GDM1 (cell line): ENCODE results near the gene HIRA.
A peak's percentile ranks its signal among the peaks of the same experiment; 100 is the strongest.

Experiments
- DNase-seq: peaks from one replicate; lab custom pipeline; 2025; lab: John Stamatoyannopoulos, UW

Gene HIRA, protein sequence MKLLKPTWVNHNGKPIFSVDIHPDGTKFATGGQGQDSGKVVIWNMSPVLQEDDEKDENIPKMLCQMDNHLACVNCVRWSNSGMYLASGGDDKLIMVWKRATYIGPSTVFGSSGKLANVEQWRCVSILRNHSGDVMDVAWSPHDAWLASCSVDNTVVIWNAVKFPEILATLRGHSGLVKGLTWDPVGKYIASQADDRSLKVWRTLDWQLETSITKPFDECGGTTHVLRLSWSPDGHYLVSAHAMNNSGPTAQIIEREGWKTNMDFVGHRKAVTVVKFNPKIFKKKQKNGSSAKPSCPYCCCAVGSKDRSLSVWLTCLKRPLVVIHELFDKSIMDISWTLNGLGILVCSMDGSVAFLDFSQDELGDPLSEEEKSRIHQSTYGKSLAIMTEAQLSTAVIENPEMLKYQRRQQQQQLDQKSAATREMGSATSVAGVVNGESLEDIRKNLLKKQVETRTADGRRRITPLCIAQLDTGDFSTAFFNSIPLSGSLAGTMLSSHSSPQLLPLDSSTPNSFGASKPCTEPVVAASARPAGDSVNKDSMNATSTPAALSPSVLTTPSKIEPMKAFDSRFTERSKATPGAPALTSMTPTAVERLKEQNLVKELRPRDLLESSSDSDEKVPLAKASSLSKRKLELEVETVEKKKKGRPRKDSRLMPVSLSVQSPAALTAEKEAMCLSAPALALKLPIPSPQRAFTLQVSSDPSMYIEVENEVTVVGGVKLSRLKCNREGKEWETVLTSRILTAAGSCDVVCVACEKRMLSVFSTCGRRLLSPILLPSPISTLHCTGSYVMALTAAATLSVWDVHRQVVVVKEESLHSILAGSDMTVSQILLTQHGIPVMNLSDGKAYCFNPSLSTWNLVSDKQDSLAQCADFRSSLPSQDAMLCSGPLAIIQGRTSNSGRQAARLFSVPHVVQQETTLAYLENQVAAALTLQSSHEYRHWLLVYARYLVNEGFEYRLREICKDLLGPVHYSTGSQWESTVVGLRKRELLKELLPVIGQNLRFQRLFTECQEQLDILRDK

DNA sequence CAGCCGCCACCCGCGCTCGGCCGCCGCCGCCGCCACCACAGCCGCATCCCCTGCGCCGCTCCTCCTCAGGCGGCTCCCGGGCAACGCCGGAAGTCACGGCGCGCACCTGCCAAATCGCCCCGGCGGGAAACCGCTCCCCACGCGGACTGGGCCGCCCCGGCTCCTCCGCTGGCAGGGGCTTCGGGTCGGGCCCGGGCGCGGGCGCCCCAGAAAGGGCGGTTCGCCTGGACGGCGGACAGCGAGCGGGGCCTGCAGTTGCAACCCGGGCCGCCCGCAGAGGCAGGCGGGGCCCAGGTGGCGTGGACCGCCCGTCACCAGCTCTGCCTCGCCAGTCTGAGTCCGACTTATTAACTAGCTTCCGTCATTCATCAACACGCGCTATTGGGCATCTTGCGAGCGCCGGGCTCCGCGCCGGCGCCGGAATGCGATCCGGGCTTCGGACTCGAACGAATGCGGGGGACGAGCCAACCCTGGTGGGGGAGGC, at the start of gene HIRA:
Gene HIRA, minus strand, starts transcription at position 85 of the 484 bp plus-strand sequence. CDS start 257 bp downstream, outside the sequence.
- peak; percentile 66 for DNase-seq

DNA sequence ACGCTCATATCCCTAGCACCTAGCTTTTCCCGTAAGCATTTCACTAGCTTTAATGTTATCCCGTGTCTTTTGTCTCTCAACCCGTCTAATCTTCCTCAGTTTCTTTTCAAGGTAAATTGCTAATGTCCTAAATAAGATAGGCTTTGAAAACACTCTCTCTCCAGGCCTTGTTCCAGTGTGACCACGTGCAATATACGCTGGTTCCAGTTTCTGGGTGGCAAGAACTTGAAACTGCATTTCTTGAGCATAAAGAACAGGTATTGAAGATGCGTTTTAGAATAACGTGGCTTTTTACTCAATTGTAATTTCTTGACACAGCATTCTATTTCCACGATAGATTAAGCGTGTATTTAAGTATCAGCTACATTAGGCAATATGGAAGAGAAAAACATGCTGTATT, 49.3 kb upstream of the HIRA start:
- DNase-seq = no peak

DNA sequence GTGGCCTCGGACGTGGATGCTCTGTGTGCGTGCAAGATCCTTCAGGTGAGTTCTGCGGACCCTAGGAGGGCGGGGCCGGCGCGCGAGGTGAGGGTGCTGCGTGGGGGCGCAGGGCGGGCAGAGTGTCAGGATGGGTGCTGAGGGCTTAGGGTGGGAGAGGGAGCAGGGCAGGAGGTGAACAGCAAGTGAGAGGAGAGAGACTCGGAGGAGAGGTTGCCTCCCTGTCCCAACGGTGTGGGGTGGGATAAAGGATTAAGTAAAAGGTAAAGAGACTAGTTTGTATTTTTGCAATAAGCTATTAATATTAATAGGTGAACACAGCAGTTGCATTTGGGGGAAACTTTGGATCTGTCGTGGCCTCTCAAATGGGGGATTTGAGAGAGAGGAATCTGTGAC, 48.6 kb upstream of the HIRA start:
- no peak for DNase-seq

DNA sequence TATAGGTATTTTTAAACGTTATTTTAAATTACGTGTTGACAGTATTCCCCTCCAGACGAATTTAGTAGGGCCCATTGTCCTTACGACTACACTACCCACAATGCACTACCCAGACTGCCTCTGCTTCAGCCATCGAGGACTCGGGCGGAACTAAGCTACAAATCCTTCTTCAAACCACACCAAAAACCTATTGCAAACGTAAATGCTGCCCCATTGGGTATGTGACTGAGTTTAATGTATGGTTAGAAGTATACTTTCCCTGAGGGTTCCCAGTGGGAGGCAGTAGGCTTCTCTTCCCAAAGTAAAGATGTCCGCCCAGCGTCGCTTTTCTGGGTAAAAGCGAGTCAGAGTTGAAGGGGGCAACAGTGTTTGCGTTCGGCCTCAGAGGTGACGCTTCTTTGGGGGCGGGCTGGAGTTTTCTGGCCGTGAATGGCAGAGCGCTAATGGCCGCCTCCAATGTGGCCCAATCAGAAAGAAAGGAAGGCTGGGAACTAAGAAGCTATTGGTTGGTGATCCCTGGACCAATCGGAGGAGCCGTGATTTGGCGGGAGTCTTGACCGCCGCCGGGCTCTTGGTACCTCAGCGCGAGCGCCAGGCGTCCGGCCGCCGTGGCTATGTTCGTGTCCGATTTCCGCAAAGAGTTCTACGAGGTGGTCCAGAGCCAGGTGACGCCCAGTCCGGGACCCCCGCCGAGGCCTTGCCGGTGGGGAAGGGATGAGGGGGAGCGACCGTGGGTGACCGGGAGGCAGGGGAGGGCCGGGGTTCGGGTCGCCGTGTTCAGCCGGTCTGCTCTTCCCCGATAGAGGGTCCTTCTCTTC, 48.0 kb upstream of the HIRA start, which contains the start of gene CDC45:
Gene CDC45, plus strand, starts transcription at position 566 of the 818 bp plus-strand sequence. Its CDS starts 49 bp downstream, at position 615.
- DNase-seq = peak; percentile 95

DNA sequence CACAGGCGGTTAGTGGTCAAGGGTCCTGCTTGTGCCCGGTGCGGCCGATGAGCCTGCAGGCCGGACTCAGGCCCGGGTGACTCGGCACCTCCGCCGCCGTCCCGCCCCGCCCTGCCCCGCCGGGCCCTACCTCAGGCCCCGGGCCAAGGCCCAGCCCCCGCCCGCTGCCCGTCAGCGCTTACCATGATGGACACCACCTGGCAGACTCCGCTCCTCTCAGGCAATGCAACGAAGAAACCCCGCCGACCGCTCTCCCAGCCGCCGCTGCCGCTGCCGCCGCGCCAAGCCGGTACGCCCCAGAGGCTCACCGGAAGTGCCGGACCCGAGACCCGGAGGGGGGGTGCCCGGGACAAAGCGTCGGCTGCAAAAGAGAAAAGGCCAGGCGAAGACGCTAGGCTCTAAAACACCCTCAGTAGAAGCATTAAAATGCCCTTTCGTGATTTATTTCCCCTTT, 47.4 kb upstream of the HIRA start, which contains the start of gene UFD1:
Gene UFD1, minus strand, starts transcription at position 293 of the 454 bp plus-strand sequence. Its CDS starts 108 bp downstream, at position 185.
- DNase-seq = peak; percentile 71

DNA sequence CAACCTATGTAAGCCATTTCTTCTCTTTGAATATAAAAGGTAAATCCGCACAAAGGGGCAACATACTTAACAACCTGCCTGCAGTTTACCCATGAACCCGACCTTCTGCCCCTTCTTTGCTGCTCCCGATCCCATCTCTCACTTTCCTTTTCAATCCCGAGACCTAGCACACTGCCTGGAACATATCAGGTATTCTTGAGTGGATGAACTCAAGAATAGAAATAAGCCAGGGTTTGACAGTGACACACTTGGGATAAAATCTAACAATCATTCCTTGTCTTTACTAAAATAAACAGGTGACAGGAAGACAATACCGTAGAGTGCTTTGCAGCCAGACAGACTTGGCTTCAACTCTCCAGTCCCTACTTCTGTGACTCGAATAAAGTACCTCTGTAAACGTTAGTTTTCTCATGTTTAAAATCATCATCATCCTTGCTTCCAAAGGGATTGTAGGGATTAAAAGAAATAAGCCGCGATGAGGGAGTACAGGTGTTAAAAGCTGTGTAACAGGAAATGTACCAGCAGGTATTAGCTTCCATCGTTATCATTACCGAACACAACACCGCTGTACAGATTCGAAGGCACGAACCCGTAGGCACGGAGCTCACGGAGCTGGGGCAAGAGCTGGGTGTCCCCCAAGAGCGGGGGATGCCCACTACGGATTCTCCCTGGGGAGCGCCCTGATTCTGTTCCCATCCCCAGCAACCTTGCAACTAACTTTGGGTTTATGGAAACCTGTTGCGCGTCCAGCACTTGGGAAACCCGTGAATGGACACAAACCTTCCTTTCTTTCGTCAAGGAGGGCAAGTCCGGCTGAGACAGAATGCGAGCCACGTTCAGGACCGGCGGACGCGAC, 46.7 kb upstream of the HIRA start:
- DNase-seq = no peak

DNA sequence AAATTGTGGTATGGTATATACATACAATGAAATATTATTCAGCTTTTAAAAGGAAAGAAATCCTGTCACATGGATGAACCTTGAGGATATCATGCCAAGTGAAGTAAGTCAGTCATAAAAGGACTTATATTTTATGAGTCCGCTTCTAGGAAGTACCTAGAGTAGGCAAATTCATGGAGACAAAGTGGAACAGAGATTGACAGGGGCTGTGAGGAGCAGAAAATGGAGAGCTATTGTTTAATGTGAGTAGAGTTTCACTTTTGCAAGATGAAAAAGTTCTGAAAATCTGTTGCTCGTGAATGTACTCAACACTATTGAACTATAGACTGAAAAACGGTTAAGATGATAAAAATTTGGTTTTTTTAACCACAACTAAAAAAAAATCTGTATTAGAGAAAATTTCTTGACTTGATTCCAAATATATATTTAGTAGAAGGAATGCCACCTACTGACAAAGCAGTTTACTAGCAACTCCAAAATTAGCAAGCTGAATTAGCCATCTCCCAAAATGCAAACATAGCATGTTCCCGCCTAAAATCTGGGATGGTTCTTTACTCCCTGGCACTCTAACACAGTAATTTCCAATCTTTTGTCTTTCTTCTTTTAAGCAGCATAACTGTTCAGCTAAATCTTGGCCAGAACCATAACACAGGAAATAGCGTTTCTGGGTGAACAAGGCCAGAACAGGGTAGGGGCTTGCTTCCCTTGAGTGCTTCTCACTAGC, 46.0 kb upstream of the HIRA start:
- DNase-seq = no peak

DNA sequence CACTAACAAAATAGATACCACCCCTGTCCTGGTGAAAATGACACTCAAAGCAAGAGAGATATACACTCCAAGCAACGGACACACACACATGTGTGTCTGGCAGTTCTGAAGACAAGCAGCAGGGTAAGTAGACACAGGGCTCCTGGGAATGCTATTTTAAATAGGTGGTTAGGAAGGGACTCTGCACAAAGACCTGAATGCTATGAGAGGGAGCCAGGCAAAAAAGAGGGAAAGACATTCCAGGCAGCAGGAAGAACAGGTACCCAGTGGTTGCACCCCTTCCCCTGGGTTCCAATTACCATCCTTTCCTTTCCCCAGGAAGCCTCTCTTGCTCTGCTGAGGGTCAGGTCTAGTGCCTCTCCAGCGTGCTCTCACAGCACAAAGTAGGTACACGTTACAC, 44.5 kb upstream of the HIRA start:
- no peak for DNase-seq

DNA sequence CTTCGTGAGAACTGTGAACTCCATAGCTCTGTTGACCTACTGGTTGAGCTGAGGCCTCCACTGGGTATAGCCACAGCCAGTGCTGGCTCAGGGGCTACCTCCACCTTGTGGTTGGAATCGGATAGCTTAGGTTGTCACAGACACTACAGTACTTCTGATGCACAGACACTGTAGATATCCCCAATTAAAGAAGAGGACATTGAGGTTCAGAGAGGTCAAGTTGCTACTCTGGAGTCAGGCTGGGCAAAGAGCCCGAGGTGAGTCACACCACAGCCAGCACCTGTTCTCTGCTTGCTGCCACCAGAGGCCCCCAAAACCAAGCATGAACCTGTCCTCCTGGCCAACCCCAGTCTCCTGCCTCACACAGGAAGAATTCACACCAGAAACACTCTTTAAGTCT, 42.0 kb upstream of the HIRA start:
- DNase-seq = no peak

DNA sequence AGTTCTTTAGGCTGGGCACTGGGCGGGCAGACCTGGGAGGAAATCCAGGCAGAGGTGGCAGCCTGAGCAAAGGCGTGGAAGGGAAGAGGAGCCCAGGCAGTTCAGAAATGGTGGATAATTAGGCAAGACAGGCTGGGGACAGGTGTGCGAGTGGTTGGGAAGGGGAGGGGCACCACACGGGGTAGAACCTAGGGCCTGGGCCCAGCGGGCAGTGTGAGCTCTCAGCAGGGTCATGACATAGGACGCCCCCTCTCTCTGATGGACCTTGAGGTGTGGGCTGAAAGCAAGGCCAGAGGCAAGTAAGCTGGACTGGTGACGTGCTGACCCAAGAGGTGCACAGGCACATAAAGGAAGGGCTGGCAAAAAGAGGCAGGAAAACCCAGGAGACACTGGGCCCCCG, 40.7 kb upstream of the HIRA start:
- no peak for DNase-seq

DNA sequence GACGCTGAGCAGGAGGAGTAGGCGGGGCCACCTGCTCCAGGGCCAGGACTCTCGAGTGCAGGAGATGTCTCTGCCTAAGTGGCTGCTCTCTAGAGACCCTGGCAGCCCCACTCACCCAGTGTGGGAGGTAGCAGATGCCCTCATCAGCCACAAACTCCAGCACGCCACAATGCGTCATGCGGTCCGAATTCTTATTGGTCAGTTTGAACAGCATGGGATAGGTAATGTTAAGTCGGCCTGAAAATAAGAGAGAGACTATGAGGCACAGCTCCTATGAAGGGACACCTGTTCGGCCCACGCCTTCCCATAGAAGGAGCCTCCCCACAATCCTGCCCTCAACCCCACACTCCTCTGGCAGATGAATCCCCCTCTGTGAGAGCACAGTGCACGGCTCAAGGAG, 40.0 kb upstream of the HIRA start:
- no peak for DNase-seq

DNA sequence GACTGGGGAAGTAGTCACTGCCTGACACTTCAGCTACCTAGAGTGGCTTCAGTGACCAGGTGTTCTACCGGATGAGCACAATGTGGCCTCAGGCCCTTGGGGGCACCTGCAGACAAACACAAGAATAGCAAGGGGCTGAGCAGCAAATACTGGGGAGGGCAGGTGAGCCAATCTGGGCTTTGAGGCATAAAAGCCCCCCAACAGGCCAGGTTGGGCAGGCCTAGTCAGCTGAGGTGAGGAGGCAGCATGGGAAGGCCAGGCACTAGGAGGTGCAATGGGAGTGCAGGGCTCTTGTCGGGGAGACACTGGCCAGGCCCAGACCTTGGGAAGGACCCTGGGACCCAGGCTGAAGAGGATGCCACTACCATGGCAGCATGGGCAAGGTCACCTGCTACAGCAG, 38.5 kb upstream of the HIRA start:
- no peak for DNase-seq

DNA sequence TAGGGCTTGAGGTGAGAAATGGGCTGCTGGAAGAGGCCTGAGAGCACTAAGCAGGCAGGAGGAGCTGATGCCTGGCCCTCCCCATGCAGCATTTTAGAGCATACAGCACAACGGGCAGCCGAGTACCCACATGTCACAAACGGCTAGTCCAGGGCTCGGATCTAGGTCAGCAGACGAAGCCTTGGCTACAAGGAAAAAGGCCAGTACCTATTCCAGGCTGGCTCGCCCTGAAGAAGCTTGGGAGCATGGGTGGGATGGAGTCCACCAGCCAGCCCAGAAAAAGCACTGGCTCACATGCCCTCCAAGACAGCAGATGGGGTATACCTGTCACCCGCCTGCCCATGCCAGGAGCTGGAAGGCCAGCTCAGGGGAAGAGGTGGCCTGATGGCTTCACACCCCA, 37.9 kb upstream of the HIRA start:
- DNase-seq = no peak

DNA sequence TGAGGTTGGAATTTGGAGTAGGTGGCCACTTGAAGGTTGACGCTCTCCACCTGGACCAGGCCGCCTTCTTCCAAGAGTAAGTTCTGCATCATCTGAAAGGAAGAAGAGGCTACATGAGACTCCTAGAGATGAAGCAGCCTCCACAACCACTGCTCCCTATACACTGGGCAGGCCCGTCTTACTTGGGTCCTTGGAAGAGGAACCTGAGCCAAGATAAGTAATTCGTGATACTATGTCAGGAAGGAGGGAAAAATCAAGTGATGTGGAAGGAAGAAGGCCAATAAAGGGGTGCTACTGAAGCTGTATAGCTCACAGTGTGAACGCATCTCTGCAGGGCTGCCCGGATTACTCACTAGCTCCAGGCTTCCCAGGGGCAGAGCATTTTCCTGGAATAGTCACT, 36.4 kb upstream of the HIRA start:
- DNase-seq = no peak

DNA sequence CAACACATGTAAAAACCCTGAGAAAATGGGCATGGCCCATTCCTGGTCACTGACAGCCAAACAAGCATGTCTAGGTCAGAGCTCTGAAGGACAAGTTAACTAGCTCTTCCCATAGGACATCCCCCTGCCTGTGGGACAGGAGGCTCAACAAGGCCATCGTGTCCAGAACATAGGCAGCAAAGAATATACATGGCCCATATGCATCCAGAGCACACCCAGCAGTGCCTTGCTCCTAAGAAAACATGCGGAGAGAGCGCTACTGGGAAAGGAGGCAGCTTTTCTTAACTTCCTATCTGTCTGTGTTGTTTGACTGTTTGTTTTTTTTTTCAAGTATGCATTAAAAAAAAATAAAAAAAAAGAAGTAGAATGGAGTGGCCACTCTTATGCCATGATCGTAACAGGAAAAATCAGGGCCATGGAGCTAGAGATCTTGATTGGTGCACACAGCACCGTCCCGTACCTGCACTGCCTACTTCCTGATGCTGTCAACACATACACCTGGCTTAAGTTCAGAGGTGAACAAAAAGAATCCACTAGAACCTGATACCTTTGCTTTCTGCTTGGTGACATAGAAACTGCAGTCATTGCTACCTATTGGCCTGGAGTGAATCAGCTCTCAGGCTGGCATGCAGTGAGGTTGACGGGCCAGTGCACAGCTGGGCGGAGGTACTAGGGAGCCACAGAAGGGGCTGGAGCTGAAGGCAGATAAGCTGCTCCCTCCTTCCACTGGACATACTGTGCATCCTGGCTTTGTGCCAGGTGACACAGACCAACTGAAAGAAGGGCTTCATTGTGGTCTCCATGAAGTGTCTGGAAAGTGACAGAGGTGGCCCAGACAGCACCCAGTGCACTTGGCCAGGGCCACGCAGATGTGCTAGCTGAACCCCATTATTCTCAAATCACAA, 35.6 kb upstream of the HIRA start:
- no peak for DNase-seq

DNA sequence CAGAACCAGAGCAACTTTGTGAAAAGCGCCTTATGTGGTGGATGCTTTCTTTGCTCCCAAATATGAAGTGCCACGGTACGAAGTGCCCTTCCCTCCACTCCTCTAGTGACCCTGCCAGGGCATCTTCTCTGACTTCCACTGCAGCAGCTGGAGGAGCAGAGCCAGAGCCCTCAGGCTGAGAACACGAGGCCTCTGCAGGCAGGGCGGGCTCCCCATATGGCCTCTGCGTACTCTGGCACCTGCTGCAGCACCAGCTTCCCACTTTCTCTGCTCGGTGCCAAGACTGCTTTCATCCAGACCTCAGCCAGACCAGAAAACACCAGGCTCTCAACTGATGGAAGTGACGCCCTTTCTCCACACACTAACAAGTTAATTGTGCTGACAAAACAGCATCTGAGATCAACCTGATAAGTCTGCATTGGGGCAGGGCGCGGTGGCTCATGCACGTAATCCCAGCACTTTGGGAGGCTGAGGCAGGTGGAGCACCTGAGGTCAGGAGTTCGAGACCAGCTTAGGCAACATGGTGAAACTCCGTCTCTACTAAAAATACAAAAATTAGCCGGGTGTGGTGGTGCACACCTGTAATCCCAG, 34.7 kb upstream of the HIRA start:
- no peak for DNase-seq

DNA sequence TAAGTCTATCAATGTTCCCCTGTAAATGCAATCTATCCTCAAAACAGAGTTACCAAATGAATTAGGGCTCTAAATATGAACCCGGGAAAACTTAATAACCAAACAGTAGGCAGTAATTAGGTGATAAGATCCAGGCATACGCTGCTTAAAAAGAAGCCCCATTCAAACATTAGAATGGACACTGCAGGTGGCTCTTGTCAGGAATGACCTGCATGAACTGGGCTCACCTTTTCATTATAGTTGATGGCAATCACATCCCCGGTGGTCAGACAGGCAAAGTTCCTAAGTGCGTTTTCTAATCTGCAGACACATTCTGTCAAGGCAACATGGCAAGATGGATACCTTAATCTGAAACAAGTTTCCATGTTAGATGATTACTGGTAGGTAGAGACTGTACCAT, 33.4 kb upstream of the HIRA start:
- DNase-seq = no peak

DNA sequence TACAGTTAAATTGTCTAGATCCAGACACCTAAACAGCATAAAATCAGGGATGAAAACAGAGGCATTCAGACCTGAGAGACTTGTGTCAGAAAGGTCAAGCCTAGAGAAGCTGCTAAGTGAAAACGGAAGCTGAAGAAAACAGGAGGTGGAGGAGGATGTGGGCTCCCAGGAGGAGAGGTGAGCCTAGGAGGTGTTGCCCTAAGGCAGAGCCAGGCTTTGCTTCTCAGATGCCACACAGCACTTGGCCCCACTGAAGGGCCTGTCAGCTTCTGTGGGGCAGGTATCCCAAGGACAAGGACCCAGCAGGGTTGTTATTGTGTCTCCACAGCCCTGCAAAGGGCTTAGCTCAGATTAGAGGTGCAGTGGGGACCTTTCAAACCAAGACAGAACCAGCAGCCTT, 33.0 kb upstream of the HIRA start:
- DNase-seq = no peak
